ENCODE data around the gene PIEZO2. TPM values are rescaled to one million over a fixed set of nuclear protein-coding genes. Genes with fewer than 3 reads are reported as not detected.
"Not testable (repeated sequence)": the region's sequence is repeated elsewhere in the genome, so short reads cannot be mapped to it uniquely, and the experiment has no call there.

The PIEZO2 gene
- polyA plus RNA-seq, 1 donor, result 23.7 TPM

DNA sequence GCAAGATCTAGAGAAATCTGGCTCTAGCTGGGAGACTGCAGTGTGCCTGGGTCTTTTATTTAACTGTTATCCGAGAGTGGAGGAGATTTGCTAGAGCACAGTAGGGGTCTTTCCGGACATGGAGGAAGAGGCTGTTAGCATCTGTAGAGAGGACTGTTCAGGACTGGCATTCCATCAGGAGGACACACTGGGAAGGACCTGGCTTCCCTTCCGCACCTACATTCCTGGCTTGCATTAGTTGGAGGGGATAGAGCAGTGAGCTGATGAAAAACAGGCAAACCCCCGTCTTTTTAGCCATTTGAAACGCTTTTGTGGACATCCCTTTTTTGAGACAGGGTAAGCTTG lies 874 bp upstream of the PIEZO2 start:
- DNase-seq, result no peak

DNA sequence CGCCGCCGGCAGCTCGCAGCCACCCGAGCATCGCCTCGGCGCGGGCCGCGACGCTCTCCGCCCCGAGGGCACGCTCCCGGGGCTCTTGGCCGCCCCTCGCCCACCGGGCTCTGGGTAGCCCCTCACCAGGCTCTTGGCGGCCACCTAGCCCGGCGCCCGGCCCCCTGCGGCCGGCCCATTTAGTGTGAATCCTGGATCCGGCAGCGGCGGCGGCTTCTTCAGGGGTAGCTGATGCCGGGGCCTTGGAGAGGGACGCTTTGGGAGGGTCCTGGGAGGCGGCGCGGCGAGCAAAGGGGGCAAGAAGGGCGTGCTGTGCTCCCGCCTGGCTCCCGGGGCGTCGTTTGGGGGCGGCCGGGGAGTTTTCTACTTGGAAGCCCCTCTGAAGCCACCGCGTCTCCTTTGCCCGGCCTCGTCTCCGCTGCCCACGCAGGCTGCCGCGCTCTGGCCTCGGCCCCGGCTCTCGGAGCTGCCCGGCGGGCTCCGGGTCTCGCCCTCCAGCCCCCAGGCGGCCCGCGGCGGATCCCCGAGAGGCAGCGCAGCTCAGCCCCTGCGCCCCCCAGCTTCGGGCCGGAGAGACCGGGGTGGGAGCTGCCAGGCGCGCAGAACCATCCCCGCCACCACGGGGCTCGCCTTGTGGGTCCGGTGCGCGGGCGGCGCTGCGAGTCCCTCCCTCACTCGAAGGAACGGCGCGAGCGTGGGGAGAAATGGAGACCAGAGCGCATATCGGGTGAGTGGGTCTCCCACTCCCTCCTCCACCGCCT lies 509 bp downstream of the PIEZO2 start:
- no peak for DNase-seq

DNA sequence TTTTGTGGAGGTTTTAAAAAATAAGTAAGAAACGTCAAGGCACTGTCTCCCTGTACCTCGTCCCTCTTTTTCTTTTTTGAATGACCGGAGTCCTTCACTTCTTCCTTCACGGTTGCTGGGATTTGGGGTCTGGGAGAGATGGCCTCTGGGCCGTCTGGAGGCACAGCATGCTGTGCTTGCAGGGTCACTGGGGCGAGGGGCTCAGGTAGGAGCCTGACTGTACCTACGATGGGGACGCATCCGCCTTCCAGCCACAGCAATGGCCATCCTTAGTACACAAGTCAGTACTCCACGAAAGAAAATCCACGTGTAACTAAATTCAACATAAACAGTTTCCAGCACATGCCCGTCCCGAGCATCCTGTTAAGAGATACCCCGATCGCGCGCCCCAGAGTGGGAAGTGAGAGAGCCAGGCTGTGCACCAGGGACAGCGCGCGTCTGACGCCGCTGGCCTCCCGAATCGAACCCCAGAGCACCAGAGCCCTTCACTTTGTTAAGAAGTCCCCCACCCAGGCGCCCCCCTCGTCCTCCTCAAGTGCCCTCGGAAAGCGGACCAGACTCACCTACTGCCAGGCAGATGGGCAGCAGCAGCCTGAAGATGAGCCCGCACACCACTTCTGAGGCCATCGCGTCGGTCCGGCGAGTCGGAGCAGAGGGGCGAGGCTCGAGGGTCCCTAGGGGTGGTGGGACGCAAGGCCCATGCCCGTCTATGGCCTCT lies 1.2 kb downstream of the PIEZO2 start:
- no peak for DNase-seq

GRCh38 chr18:11147371-11147951 lies 1.9 kb downstream of the PIEZO2 start:
- no peak for DNase-seq

GRCh38 chr18:11146947-11147345 lies 2.4 kb downstream of the PIEZO2 start:
- DNase-seq, result no peak

GRCh38 chr18:11146238-11146946 lies 3.0 kb downstream of the PIEZO2 start:
- DNase-seq, result no peak

DNA sequence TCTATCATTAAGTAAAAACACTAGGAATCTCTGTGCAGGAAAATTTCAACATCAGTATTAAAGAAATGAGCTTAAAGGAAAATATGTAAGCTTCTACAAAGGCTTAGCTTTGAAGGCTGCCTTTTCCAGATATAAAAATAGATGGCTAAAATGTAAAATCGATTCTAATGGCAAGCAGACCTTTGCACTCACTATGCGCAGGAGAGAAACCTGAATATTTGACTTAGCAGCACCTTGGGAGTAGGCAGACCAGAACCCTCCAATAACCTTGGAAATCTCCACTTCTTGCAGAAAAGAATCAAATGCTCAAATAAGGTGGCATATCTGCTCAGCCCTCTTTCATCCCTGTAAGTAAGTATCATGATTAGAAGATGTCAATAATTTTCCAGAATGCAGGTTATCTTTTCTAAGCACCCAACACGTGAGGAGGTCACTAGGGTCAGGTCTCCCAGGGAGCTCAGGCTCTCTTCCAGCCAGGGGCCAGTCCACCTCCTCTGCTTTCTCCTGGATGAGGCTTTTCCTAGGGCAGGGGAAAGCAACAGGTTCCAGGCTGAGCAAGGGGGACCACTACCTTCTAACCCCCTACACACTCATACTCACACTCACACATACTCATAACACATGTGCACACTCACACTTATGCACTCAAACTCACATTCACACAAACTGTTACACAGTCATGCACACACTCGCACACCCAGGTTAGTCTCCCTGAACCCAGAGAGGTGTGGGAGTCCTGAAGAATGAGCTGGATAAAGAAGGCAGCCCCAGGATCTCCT lies 3.8 kb downstream of the PIEZO2 start:
- no peak for DNase-seq

DNA sequence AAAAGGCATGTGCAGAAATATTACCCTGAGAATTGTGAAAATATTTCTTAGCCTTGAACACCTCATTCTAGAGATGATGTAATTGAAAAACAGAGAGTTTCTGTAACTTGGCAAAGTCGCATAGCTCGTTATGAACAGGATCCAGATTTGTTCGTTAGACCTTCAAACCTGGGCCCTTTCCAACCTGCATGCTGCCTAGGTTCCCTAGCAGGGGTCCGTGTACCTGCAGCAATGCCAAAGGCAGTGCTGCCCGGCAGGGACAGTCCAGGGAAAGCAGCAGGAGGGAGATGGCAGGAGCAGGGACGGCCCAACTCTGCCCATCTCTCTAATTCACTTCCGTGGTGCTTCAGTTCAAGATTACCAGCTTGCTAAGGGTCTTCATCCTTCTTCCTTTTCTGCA lies 12.0 kb downstream of the PIEZO2 start:
- no peak for DNase-seq

- DNase-seq, result no peak
Observed at GRCh38 chr18:11136241-11136640, 13.1 kb downstream of the PIEZO2 start.

GRCh38 chr18:11134940-11135339 lies 14.4 kb downstream of the PIEZO2 start:
- no peak for DNase-seq

DNA sequence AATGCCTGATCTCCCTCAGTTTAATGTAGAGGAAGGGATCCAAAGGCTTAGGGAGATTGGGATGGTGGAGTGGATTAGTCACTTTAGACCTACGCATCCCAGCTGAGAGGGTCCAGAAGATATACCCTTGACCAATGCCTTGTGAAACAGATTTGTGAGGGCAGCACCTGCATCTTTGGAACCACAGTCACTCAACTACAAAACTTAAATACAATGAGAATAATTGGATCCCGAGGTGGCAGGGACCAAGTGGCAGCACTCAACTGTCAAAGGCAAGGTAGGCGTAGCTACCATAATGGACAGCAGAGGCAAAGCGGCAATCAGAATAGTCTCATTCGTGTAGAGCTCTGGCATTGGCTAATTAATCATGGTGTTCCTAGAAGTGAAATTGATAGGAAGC lies 20.3 kb downstream of the PIEZO2 start:
- not testable (repeated sequence) for DNase-seq

- no peak for DNase-seq
Observed at GRCh38 chr18:11125492-11126315, 23.7 kb downstream of the PIEZO2 start.

DNA sequence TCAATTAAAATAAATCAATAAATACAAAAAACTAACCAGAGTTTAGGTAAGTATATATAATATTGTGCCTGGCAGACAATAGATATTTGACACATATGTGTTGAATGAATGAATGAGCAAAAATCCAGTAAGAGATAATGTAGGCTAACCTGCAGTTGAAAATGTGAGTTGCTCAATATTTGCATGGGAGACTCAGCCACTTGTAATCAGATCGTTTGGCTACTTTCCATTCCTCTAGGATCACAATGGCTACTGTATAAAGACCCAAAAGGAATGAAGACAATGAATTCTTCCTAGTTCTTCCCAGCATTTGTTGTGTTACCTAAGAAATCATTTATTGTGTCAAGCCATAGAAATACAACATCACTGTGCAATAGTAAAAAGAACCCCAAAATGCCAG lies 25.3 kb downstream of the PIEZO2 start:
- DNase-seq, result no peak

DNA sequence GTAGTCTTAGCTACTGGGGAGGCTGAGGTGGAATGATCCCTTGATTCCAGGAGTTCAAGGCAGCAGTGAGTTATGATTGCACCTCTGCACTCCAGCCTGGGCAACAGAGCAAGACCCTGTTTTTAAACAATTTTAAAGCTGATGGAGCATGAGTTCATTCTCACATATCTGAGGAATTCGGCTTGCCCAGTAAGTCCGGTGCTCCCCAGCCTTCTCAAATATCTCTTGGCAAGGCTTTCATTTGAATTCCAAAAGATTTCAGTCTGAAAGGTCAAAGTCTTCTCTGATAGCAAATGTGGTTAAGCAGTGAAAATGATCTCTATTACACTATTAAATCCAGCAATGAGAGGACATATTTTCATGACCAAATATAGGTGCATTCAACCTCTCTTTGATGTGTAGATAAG lies 27.9 kb downstream of the PIEZO2 start:
- no peak for DNase-seq

DNA sequence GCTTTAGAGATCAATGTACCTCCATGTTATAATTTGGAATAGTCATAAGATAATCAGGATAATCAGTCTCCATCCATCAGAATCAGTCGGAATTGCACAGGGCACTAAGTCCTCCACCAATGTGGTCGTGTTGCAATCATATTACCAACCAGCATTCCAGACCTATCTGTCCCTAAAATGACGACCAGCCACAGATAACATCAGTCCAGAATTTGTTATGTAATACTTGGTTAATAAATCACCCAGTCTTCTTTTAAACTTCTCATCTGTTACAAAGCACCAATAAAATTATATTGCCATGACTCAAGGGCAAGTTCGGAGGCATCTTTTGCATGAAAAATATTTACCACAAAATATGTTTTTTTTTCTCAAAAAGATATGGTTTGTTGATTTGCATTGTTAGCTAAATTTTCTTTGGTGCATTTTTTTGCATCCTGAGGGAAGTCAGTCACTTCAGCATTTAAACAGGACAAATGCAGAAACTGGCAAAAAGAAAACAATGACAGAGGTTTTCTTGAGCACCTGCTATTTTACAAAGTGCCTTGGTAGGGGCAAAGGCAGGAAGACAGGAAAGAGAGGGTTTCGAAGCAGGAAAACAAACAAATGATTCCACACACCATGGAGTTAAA lies 29.3 kb downstream of the PIEZO2 start:
- DNase-seq, result no peak

GRCh38 chr18:11119550-11119949 lies 29.8 kb downstream of the PIEZO2 start:
- DNase-seq, result no peak

GRCh38 chr18:11118051-11118766 lies 31.2 kb downstream of the PIEZO2 start:
- DNase-seq, result no peak

- DNase-seq, result no peak
Observed at GRCh38 chr18:11115276-11115675, 34.1 kb downstream of the PIEZO2 start.

- no peak for DNase-seq
Observed at GRCh38 chr18:11114653-11115052, 34.7 kb downstream of the PIEZO2 start.

DNA sequence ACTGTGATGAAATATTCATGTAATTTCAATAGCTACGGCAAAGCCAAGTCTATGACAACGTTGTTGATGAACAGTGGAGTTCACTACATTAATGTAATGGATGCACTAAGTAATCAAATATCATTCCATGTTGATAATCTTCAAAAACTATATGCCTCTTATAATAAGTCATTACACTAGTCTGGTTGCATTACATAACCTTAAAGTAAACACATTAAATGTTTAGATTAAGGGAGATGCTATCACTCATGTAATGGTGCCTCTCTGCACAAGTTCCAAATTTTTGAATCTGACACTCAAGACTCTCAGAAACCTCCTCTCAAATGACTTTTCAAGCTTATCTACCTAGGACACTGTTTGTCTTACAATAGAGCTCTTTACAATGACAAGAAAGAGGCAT lies 35.4 kb downstream of the PIEZO2 start:
- no peak for DNase-seq

Data from left kidney (tissue), 2 donors.